H9 (cell line): ENCODE results near the gene CNOT4. TPM values are rescaled to one million over a fixed set of nuclear protein-coding genes. Genes with fewer than 3 reads are reported as not detected.

Experiments
- DNase-seq: peaks from one replicate; pipeline ENCODE4 v3.0.0-alpha.2; 2017
- H2AFZ ChIP-seq: one replicate; pipeline ENCODE4 v1.6.1; 2013; ENCODE audit warnings: mild to moderate bottlenecking, low read length, control low read depth, moderate library complexity
- H2AK5ac ChIP-seq: 2 replicates; pipeline ENCODE4 v1.6.1; 2013; ENCODE audit warnings: low read length, control low read depth, mixed read lengths; ENCODE audit not compliant: insufficient read length
- H2BK120ac ChIP-seq: one replicate; pipeline ENCODE4 v1.6.1; 2013; ENCODE audit warnings: low read depth, mild to moderate bottlenecking, low read length, control low read depth, inconsistent platforms; ENCODE audit not compliant: poor library complexity, severe bottlenecking
- H2BK12ac ChIP-seq: 2 replicates; pipeline ENCODE4 v1.6.1; 2013; ENCODE audit warnings: low read length, control low read depth, mixed read lengths, low read depth; ENCODE audit not compliant: insufficient read length
- H2BK15ac ChIP-seq: 2 replicates; pipeline ENCODE4 v1.6.1; 2013; ENCODE audit warnings: low read depth, low read length, control low read depth
- H2BK20ac ChIP-seq: one replicate; pipeline ENCODE4 v1.6.1; 2013; ENCODE audit warnings: low read depth, mild to moderate bottlenecking, low read length, control low read depth, inconsistent platforms; ENCODE audit not compliant: poor library complexity, severe bottlenecking
- H2BK5ac ChIP-seq: 2 replicates; pipeline ENCODE4 v1.6.1; 2013; ENCODE audit warnings: low read length, control low read depth, mixed read lengths; ENCODE audit not compliant: insufficient read length
- H3K14ac ChIP-seq: 2 replicates; pipeline ENCODE4 v1.6.1; 2013; ENCODE audit warnings: low read length, control low read depth; ENCODE audit not compliant: insufficient read depth
- H3K18ac ChIP-seq: 2 replicates; pipeline ENCODE4 v1.6.1; 2013; ENCODE audit warnings: low read depth, mild to moderate bottlenecking, mixed read lengths, low read length, control low read depth; ENCODE audit not compliant: insufficient read length
- H3K23ac ChIP-seq: 2 replicates; pipeline ENCODE4 v1.6.1; 2013; ENCODE audit warnings: low read length, control low read depth, mixed read lengths, low read depth; ENCODE audit not compliant: insufficient read length
- H3K23me2 ChIP-seq: 2 replicates; pipeline ENCODE4 v1.6.1; 2013; ENCODE audit warnings: low read depth, mild to moderate bottlenecking, mixed read lengths, low read length, control low read depth; ENCODE audit not compliant: insufficient read length, poor library complexity, severe bottlenecking
- H3K27ac ChIP-seq: 2 replicates; pipeline ENCODE4 v1.5.1; 2013; ENCODE audit warnings: low read length, control low read depth, mixed read lengths, low read depth; ENCODE audit not compliant: insufficient read length
- H3K27me3 ChIP-seq: 2 replicates; pipeline ENCODE4 v1.6.1; 2013; ENCODE audit warnings: low read length, control low read depth, inconsistent platforms; ENCODE audit not compliant: insufficient read depth
- H3K4ac ChIP-seq: 2 replicates; pipeline ENCODE4 v1.6.1; 2013; ENCODE audit warnings: low read depth, mild to moderate bottlenecking, control low read depth, inconsistent platforms, low read length, moderate library complexity
- H3K4me1 ChIP-seq: 2 replicates; pipeline ENCODE4 v1.6.1; 2013; ENCODE audit warnings: low read length, control low read depth, inconsistent platforms; ENCODE audit not compliant: insufficient read depth
- H3K4me2 ChIP-seq: 2 replicates; pipeline ENCODE4 v1.6.1; 2013; ENCODE audit warnings: low read length, control low read depth, mixed read lengths; ENCODE audit not compliant: insufficient read length, insufficient read depth
- H3K56ac ChIP-seq: 2 replicates; pipeline ENCODE4 v1.6.1; 2013; ENCODE audit warnings: low read depth, mild to moderate bottlenecking, mixed read lengths, low read length, control low read depth; ENCODE audit not compliant: insufficient read length
- H3K79me1 ChIP-seq: 2 replicates; pipeline ENCODE4 v1.6.1; 2013; ENCODE audit warnings: low read depth, mild to moderate bottlenecking, moderate library complexity, low read length, control low read depth, inconsistent platforms; ENCODE audit not compliant: insufficient read depth, poor library complexity, severe bottlenecking
- H3K79me2 ChIP-seq: 2 replicates; pipeline ENCODE4 v1.6.1; 2013; ENCODE audit warnings: low read length, control low read depth, inconsistent platforms; ENCODE audit not compliant: insufficient read depth
- H3K9ac ChIP-seq: 2 replicates; pipeline ENCODE4 v1.6.1; 2013; ENCODE audit warnings: low read length, control low read depth, mixed read lengths; ENCODE audit not compliant: insufficient read length; ENCODE audit errors: extremely low read depth
- H3K9me3 ChIP-seq: one replicate; pipeline ENCODE4 v1.6.1; 2013; ENCODE audit warnings: low read depth, low read length, inconsistent platforms; ENCODE audit not compliant: control insufficient read depth
- H3T11ph ChIP-seq: one replicate; pipeline ENCODE4 v1.6.1; 2013; ENCODE audit warnings: mild to moderate bottlenecking, low read length, control low read depth, inconsistent platforms
- H4K20me1 ChIP-seq: one replicate; pipeline ENCODE4 v1.6.1; 2013; ENCODE audit not compliant: control insufficient read depth, insufficient read length, insufficient read depth
- H4K5ac ChIP-seq: 2 replicates; pipeline ENCODE4 v1.6.1; 2013; ENCODE audit warnings: low read depth, mild to moderate bottlenecking, mixed read lengths, low read length, control low read depth; ENCODE audit not compliant: insufficient read length
- H4K8ac ChIP-seq: replicated peaks from 2 replicates; pipeline ENCODE4 v1.6.1; 2013; ENCODE audit warnings: low read length, control low read depth, mixed read lengths, low read depth; ENCODE audit not compliant: insufficient read length
- H4K91ac ChIP-seq: 2 replicates; pipeline ENCODE4 v1.6.1; 2013; ENCODE audit warnings: low read depth, mild to moderate bottlenecking, moderate library complexity, mixed read lengths, low read length, control low read depth; ENCODE audit not compliant: insufficient read length
- H3K27ac Mint-ChIP-seq, 3 experiments: 2 replicates in 2 of 3; 3 replicates in 1 of 3; pipeline ENCODE4 v1.8.0; 2020 to 2021; ENCODE audit warnings: mixed read lengths in 3 of 3, mild to moderate bottlenecking in 1 of 3, moderate library complexity in 1 of 3
- H3K27me3 Mint-ChIP-seq: 2 replicates; pipeline ENCODE4 v1.8.0; 2021; ENCODE audit warnings: low read depth, mild to moderate bottlenecking, moderate library complexity, mixed read lengths
- H3K36me3 Mint-ChIP-seq, 3 experiments: 2 replicates in 2 of 3; 3 replicates in 1 of 3; pipeline ENCODE4 v1.8.0; 2020 to 2021; ENCODE audit warnings: low read depth in 3 of 3, mixed read lengths in 3 of 3; ENCODE audit not compliant: insufficient read depth in 1 of 3
- H3K4me1 Mint-ChIP-seq, 2 experiments: 2 replicates each; pipeline ENCODE4 v1.8.0; 2020; ENCODE audit warnings: mixed read lengths in 2 of 2
- H3K4me3 Mint-ChIP-seq, 2 experiments: 2 replicates in 1 of 2; 3 replicates in 1 of 2; pipeline ENCODE4 v1.8.0; 2020 to 2021; ENCODE audit warnings: mild to moderate bottlenecking in 2 of 2, mixed read lengths in 2 of 2, moderate library complexity in 1 of 2
- H3K9me3 Mint-ChIP-seq, 2 experiments: 2 replicates in 1 of 2; 3 replicates in 1 of 2; pipeline ENCODE4 v1.8.0; 2020; ENCODE audit warnings: mild to moderate bottlenecking in 2 of 2, mixed read lengths in 2 of 2, moderate library complexity in 1 of 2
- CTCF ChIP-seq: fragments of 200-600 bp; sonication (generic); conservative IDR thresholded peaks from 3 replicates; pipeline ENCODE4 v1.8.0; 2021; ENCODE audit warnings: antibody characterized with exemption, mild to moderate bottlenecking
- total RNA-seq: library from RNA; stranded (reverse); gene quantifications from 2 replicates; pipeline ENCODE4 v1.2.1, GENCODE V29; 2021

CNOT4 gene
- total RNA-seq, 1 experiment from 2014 or later: 27.4 TPM

GRCh38 chr7:135386181-135386580, 123.7 kb downstream of the CNOT4 start:
- no peaks in the 10 kb centered on the region for H3K9me3 Mint-ChIP-seq
- H2BK20ac ChIP-seq: no peak overlapping the region
- H4K20me1 ChIP-seq: no peaks in the 10 kb centered on the region
- H2AK5ac ChIP-seq: no peak overlapping the region
- no peak overlapping the region for H3K4ac ChIP-seq
- no peak overlapping the region for H2BK5ac ChIP-seq
- H2BK15ac ChIP-seq: no peak overlapping the region
- H3K79me2 ChIP-seq: no peaks in the 10 kb centered on the region
- no peak overlapping the region for H3K56ac ChIP-seq
- peaks cover 4% of the 10 kb centered on the region; the same call in 1 of the 2 replicates for H3K4me1 ChIP-seq
- no peak overlapping the region for H3K23ac ChIP-seq
- no peak for DNase-seq
- peaks cover 24 to 29% of the 10 kb centered on the region in 2 experiments for H3K4me1 Mint-ChIP-seq
- no peak overlapping the region for H2BK120ac ChIP-seq
- no peak overlapping the region for H3K14ac ChIP-seq
- H3K27me3 Mint-ChIP-seq: no peaks in the 10 kb centered on the region
- H3K4me3 Mint-ChIP-seq: no peak overlapping the region
- H3K4me2 ChIP-seq: no peak overlapping the region
- no peak overlapping the region for H4K8ac ChIP-seq
- H3K9me3 ChIP-seq: no peaks in the 10 kb centered on the region
- no peaks in the 10 kb centered on the region for H3K27me3 ChIP-seq
- H2BK12ac ChIP-seq: no peak overlapping the region
- H3K27ac Mint-ChIP-seq: peak overlapping the region in 2 of 3 experiments; percentile 69 to 80; a peak in 2 of 7 replicates
- no peak overlapping the region for H3K27ac ChIP-seq
- H2AFZ ChIP-seq: no peak overlapping the region
- no peaks in the 10 kb centered on the region for H3K23me2 ChIP-seq
- no peak overlapping the region for H3T11ph ChIP-seq
- no peak overlapping the region for H3K18ac ChIP-seq
- no peak overlapping the region for H3K9ac ChIP-seq
- H4K91ac ChIP-seq: no peak overlapping the region
- no peak overlapping the region for H4K5ac ChIP-seq
- H3K79me1 ChIP-seq: no peaks in the 10 kb centered on the region
- no peaks in the 10 kb centered on the region; a peak in 1 of 7 replicates for H3K36me3 Mint-ChIP-seq
- TF ChIP-seq CTCF: no peak
